Activated naive CD4-positive, alpha-beta T cell treated with anti-CD3 and anti-CD28 coated beads, Interleukin-2, amount 10 ng/mL, durations not matched to agents 5 hours and 36 hours (primary cell): ENCODE measurements around the gene BCAT1. TPM values are rescaled to one million over a fixed set of nuclear protein-coding genes. Genes with fewer than 3 reads are reported as not detected.

Experiments
- total RNA-seq, 2 experiments: library from RNA; stranded (reverse); gene quantifications; one replicate each; pipeline ENCODE4 v1.2.3, GENCODE V29; 2021

BCAT1 gene, protein sequence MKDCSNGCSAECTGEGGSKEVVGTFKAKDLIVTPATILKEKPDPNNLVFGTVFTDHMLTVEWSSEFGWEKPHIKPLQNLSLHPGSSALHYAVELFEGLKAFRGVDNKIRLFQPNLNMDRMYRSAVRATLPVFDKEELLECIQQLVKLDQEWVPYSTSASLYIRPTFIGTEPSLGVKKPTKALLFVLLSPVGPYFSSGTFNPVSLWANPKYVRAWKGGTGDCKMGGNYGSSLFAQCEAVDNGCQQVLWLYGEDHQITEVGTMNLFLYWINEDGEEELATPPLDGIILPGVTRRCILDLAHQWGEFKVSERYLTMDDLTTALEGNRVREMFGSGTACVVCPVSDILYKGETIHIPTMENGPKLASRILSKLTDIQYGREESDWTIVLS
- 1 to 10 TPM; 6.9 to 7.3 TPM for total RNA-seq

GRCh38 chr12:24948757-24949722 lies at the start of gene BCAT1:
BCAT1 (minus strand) TSS chr12:24949101; CDS start chr12:24948932, 169 bp downstream.

Other genes with a start within 250 kb of the BCAT1 start
- not detected for gene DNAI7, start 246.1 kb upstream of the BCAT1 start, total RNA-seq
- gene ETFRF1, start 246.1 kb upstream of the BCAT1 start, total RNA-seq: 10 to 100 TPM; 10.4 to 12.6 TPM